GM19468 (cell line): ENCODE measurements around the gene SH3GL1.

ENCODE experiments used
- ATAC-seq: cut with Tn5 transposase; IDR thresholded peaks from one replicate; pipeline ENCODE4 v1.9.1; 2021; ENCODE audit warnings: mild to moderate bottlenecking, moderate library complexity, moderate number of reproducible peaks; ENCODE audit not compliant: unreplicated experiment; ENCODE audit errors: extremely low read depth

The SH3GL1 gene

GRCh38 chr19:4366666-4367335 is 33.5 kb downstream of the SH3GL1 start:
- no peak for ATAC-seq

GRCh38 chr19:4365791-4366665 is 34.3 kb downstream of the SH3GL1 start:
- ATAC-seq: no peak

GRCh38 chr19:4365341-4365740 is 35.0 kb downstream of the SH3GL1 start:
- no peak for ATAC-seq

GRCh38 chr19:4363571-4364304 is 36.6 kb downstream of the SH3GL1 start:
- ATAC-seq: no peak

GRCh38 chr19:4362831-4363545 is 37.4 kb downstream of the SH3GL1 start:
- no peak for ATAC-seq

- ATAC-seq: no peak
These were observed 38.1 kb downstream of the SH3GL1 start for GRCh38 chr19:4362101-4362828.

- ATAC-seq: no peak
These were observed 38.9 kb downstream of the SH3GL1 start for GRCh38 chr19:4361152-4362046.

GRCh38 chr19:4360641-4361151 is 39.7 kb downstream of the SH3GL1 start:
- ATAC-seq: no peak

- ATAC-seq: no peak
These were observed 40.2 kb downstream of the SH3GL1 start for GRCh38 chr19:4360081-4360569.

GRCh38 chr19:4359627-4360000 is 40.7 kb downstream of the SH3GL1 start:
- no peak for ATAC-seq

GRCh38 chr19:4358709-4359626 is 41.4 kb downstream of the SH3GL1 start:
- no peak for ATAC-seq

GRCh38 chr19:4357921-4358326 is 42.4 kb downstream of the SH3GL1 start:
- no peak for ATAC-seq

- ATAC-seq: no peak
These were observed 43.1 kb downstream of the SH3GL1 start for GRCh38 chr19:4357095-4357797.

- ATAC-seq: no peak
These were observed 45.5 kb downstream of the SH3GL1 start for GRCh38 chr19:4354897-4355296.

- no peak for ATAC-seq
These were observed 46.1 kb downstream of the SH3GL1 start for GRCh38 chr19:4354282-4354681.

GRCh38 chr19:4352701-4353121 is 47.6 kb downstream of the SH3GL1 start:
- no peak for ATAC-seq

- no peak for ATAC-seq
These were observed 49.6 kb downstream of the SH3GL1 start for GRCh38 chr19:4350726-4351125.
